Measurements from ENCODE around the gene AGRP.
A peak's percentile ranks its signal among the peaks of the same experiment; 100 is the strongest.

Gene AGRP

GRCh38 chr16:67447508-67448076, 35.8 kb downstream of the AGRP start:
- TF ChIP-seq CTCF (conservative IDR thresholded peaks at IDR 0.05; ENCODE audit: low read length), result peak; percentile 60
- peak; percentile 49 for DNase-seq (ENCODE audit: low read depth)

DNA sequence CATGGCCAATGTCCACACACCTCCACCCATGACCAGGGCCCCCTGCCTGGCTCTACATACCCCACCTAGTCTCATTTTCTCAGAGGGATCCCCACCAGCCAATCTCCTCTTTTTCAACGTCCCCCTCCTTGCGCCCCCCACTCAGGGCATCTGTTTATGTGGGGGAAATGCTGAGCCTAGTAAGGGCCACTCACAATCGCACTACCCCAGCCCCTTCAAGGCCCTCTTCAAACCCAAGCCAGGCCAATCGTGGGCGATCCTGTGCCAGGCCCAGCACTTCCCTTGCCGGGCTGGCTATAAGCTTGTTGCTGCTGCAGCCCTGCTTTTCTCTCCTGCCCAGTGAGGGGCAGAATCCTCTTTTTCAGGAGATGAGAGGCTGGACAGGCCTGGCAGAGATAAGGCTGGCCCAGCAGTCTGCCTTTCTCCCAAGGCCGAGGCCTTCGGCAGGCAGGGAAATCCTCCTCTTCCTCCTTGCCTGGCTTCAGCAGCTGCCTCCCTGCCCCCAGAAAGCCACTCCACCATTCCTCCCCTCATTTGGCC, 36.3 kb downstream of the AGRP start:
- no peak for TF ChIP-seq CTCF (conservative IDR thresholded peaks at IDR 0.05; ENCODE audit: low read length)
- H3K4me3 ChIP-seq (ENCODE audit: low read length), result no peak overlapping the region
- DNase-seq (ENCODE audit: low read depth), result no peak

More at GRCh38 chr16:67447508-67448076, 35.8 kb downstream of the AGRP start:
- H3K4me3 ChIP-seq (ENCODE audit: low read length), result no peak overlapping the region

DNA sequence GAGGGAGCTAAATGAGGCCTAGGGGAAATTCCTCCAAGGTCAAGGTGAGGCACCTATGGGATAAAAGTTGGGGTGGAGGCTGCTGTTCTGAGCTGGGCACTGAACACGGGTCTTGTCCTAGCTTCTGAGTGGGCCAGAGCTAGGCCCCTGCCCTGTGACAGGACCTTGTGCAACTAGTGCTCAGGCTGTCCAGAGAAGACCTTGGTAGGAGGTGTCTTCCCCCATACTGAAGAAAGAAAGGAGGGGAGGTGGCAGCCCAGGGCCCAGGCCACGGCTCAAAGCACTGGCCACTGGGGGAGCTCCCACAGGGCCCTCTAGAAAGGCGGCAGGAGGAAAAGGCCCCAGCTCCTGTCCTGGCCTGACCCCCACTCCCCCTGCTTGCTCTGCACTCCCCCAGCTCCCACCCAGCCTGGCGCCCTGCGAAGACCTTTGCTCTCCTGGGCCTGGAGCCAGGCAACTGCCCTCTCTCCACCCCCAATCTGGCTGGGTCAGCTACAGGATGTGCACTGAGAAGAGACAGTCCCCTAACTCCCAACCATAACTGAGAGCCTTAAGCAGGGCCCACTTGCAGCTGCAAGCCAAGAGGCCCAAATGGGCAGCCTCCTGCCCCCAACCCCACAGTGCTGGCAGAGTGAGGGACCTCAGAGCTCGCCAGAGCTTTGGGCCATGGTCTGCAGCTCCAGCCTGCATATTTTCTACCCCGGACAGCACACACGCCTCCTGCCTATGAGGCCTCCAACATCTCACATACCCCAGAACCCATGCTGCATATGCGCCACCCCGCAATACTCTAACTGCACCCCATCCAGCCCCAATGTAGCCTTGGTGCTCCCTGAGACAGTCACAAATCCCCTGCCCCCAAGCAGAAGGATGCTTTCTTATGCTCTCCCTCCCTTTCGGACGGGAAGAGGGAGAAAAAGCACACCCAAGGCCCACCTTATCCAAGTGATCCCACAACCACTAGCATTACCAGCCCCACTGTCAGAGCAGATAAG, 37.1 kb downstream of the AGRP start:
- no peak; the same call in 1 of the 2 replicates for TF ChIP-seq CTCF (conservative IDR thresholded peaks at IDR 0.05; ENCODE audit: low read length)
- DNase-seq (ENCODE audit: low read depth), result no peak
- no peak overlapping the region for H3K4me3 ChIP-seq (ENCODE audit: low read length)

DNA sequence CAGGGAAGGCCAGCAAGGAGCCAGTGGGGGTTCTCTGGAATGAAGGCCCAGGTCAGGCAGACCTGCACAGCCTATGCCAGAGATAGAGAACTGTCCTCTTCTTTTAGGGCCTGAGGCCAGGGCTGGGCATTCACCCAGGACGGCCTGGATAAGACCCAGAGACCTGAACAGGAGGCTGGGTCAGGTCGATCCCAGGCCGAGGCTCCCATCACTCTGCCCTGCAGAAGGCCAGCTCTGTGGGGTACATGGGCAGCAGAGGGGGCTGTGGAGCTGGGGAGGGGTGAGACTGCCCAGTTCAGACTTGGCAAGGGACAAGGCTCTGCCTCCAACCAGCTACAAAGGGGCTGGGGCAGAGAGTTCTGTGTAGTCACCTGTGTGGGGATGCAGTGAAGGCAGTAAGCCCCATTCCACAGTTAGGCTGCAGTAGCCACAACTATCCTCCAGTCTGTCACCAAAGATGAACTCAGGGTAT, 37.9 kb downstream of the AGRP start:
- no peak for TF ChIP-seq CTCF (conservative IDR thresholded peaks at IDR 0.05; ENCODE audit: low read length)
- DNase-seq (ENCODE audit: low read depth), result no peak
- H3K4me3 ChIP-seq (ENCODE audit: low read length), result no peak overlapping the region

DNA sequence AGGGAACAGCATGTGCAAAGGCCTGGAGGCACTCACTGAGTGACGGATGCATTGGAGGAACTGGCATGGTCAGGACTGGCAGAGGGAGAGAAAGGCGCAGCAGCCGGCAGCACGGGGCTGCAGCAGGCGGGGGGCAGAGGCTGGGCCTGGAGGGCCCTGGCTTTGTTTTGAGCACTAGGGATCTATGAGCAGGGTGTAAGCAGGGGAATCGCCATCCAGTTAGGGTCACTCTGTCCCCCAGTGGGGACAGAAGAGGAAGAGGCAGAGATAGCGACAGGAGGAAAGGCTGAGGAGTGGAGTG, 38.3 kb downstream of the AGRP start:
- H3K4me3 ChIP-seq (ENCODE audit: low read length), result no peak overlapping the region
- no peak for TF ChIP-seq CTCF (conservative IDR thresholded peaks at IDR 0.05; ENCODE audit: low read length)
- no peak for DNase-seq (ENCODE audit: low read depth)

GRCh38 chr16:67444259-67445125, 38.9 kb downstream of the AGRP start:
- no peak for DNase-seq (ENCODE audit: low read depth)
- no peak overlapping the region for H3K4me3 ChIP-seq (ENCODE audit: low read length)
- no peak for TF ChIP-seq CTCF (conservative IDR thresholded peaks at IDR 0.05; ENCODE audit: low read length)
